Chondrocyte (in vitro differentiated cells): Measurements from ENCODE around the gene OR5AK2. TPM values are rescaled to one million over a fixed set of nuclear protein-coding genes. Genes with fewer than 3 reads are reported as not detected.

Source experiments
- DNase-seq: peaks from one replicate; pipeline ENCODE4 v3.0.0; 2021; ENCODE audit warnings: mixed read lengths, low spot score
- H3K27ac Mint-ChIP-seq: one replicate; pipeline ENCODE4 v1.8.0; 2021; ENCODE audit warnings: mild to moderate bottlenecking, moderate library complexity, mixed read lengths; ENCODE audit not compliant: unreplicated experiment
- H3K27me3 Mint-ChIP-seq: 2 replicates; pipeline ENCODE4 v1.8.0; 2021; ENCODE audit warnings: low read depth, mixed read lengths
- H3K36me3 Mint-ChIP-seq: 2 replicates; pipeline ENCODE4 v1.8.0; 2021; ENCODE audit warnings: low read depth, mixed read lengths
- H3K4me1 Mint-ChIP-seq: 2 replicates; pipeline ENCODE4 v1.8.0; 2021; ENCODE audit warnings: low read depth, mild to moderate bottlenecking, mixed read lengths
- H3K4me3 Mint-ChIP-seq: one replicate; pipeline ENCODE4 v1.8.0; 2021; ENCODE audit warnings: mild to moderate bottlenecking, moderate library complexity, mixed read lengths; ENCODE audit not compliant: unreplicated experiment
- H3K9me3 Mint-ChIP-seq: 2 replicates; pipeline ENCODE4 v1.8.0; 2021; ENCODE audit warnings: low read depth, mixed read lengths
- total RNA-seq: library from RNA; stranded (reverse); gene quantifications from 3 replicates; pipeline ENCODE4 v1.2.1, GENCODE V29; 2021
- TF ChIP-seq, protein P1 (sequence below): fragments of 200-600 bp; sonication (generic); IDR thresholded peaks from 2 replicates; pipeline ENCODE4 v1.5.0; 2021; ENCODE audit warnings: antibody characterized with exemption, mild to moderate bottlenecking, moderate library complexity

OR5AK2 gene
- total RNA-seq, 1 donor from 2014 or later: not detected

- Mint-ChIP-seq H3K27ac (no peak overlapping the region), H3K4me3 (no peak overlapping the region), H3K4me1 (no peaks in the 10 kb centered on the region), H3K36me3 (no peaks in the 10 kb centered on the region), H3K9me3 (peaks cover 11% of the 10 kb centered on the region), H3K27me3 (peaks cover 2% of the 10 kb centered on the region)
- TF ChIP-seq, protein P1, sequence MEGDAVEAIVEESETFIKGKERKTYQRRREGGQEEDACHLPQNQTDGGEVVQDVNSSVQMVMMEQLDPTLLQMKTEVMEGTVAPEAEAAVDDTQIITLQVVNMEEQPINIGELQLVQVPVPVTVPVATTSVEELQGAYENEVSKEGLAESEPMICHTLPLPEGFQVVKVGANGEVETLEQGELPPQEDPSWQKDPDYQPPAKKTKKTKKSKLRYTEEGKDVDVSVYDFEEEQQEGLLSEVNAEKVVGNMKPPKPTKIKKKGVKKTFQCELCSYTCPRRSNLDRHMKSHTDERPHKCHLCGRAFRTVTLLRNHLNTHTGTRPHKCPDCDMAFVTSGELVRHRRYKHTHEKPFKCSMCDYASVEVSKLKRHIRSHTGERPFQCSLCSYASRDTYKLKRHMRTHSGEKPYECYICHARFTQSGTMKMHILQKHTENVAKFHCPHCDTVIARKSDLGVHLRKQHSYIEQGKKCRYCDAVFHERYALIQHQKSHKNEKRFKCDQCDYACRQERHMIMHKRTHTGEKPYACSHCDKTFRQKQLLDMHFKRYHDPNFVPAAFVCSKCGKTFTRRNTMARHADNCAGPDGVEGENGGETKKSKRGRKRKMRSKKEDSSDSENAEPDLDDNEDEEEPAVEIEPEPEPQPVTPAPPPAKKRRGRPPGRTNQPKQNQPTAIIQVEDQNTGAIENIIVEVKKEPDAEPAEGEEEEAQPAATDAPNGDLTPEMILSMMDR: no peak
- no peak for DNase-seq
These were observed 21.0 kb upstream of the OR5AK2 start for GRCh38 chr11:56967726-56968125.

GRCh38 chr11:56968524-56968923 lies 20.2 kb upstream of the OR5AK2 start:
- H3K4me1 Mint-ChIP-seq: no peaks in the 10 kb centered on the region
- no peak overlapping the region for H3K4me3 Mint-ChIP-seq
- DNase-seq: no peak
- TF ChIP-seq, protein P1: no peak
- peaks cover 2% of the 10 kb centered on the region for H3K27me3 Mint-ChIP-seq
- H3K36me3 Mint-ChIP-seq: no peaks in the 10 kb centered on the region
- peaks cover 11% of the 10 kb centered on the region for H3K9me3 Mint-ChIP-seq
- H3K27ac Mint-ChIP-seq: no peak overlapping the region

GRCh38 chr11:56977314-56977713 lies 11.4 kb upstream of the OR5AK2 start:
- DNase-seq: no peak
- TF ChIP-seq, protein P1: no peak
- Mint-ChIP-seq H3K27ac (no peak overlapping the region), H3K4me1 (no peaks in the 10 kb centered on the region), H3K9me3 (no peaks in the 10 kb centered on the region), H3K27me3 (peaks cover 4% of the 10 kb centered on the region), H3K36me3 (no peaks in the 10 kb centered on the region), H3K4me3 (no peak overlapping the region)

DNA sequence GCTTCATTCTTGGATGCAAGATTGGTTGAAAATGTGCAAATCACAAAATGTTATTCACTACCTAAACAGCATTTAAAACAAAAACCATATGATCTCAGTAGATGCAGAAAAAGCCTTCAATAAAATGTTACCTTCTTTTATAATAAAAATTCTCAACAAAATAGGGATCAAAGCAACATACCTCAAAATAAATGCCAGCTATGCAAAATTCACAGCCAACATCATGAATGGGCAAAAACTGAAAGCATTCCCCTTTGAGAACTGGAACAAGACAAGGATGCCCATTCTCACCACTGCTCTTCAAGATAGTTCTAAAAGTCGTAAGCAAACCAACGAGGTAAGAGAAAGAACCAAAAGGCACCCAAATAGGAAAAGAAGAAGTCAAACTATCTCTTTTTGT lies 2.0 kb downstream of the OR5AK2 start:
- H3K36me3 Mint-ChIP-seq: peaks cover 2% of the 10 kb centered on the region
- no peak overlapping the region for H3K4me3 Mint-ChIP-seq
- TF ChIP-seq, protein P1: no peak
- H3K9me3 Mint-ChIP-seq: peaks cover 13% of the 10 kb centered on the region
- no peak for DNase-seq
- H3K4me1 Mint-ChIP-seq: no peaks in the 10 kb centered on the region
- no peak overlapping the region for H3K27ac Mint-ChIP-seq
- peaks cover 9% of the 10 kb centered on the region for H3K27me3 Mint-ChIP-seq

DNA sequence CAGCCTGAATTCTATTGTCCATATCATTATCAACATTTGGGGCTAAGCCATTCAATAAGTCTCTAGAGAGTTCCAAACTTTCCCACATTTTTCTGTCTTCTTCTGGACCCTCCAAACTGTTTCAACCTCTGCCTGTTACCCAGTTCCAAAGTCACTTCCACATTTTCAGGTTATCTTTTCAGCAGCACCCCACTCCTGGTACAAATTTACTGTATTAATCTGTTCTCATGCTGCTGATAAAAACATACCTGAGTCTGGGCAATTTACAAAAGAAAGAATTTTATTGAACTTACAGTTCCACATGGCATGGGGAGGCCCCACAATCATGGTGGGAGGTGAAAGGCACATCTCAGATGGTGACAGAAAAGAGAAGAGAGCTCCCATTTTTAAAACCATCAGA lies 5.8 kb downstream of the OR5AK2 start:
- Mint-ChIP-seq H3K27ac (no peak overlapping the region), H3K9me3 (peaks cover 22% of the 10 kb centered on the region), H3K4me1 (no peaks in the 10 kb centered on the region), H3K27me3 (peaks cover 9% of the 10 kb centered on the region), H3K36me3 (peaks cover 2% of the 10 kb centered on the region), H3K4me3 (no peak overlapping the region)
- no peak for DNase-seq
- TF ChIP-seq, protein P1: no peak
